Measurements from ENCODE around the gene GPR119. TPM values are rescaled to one million over a fixed set of nuclear protein-coding genes. Genes with fewer than 3 reads are reported as not detected.
"Not testable (repeated sequence)": the region's sequence is repeated elsewhere in the genome, so short reads cannot be mapped to it uniquely, and the experiment has no call there.

GPR119 gene
- total RNA-seq: not detected in 2 replicates
- long read RNA-seq: 0 reads

GRCh38 chrX:130385520-130385919 lies at the start of gene GPR119:
TSS of gene GPR119 (minus strand) at chrX:130385674. CDS start at chrX:130385447, 227 bp downstream.
- Mint-ChIP-seq H3K27ac (ENCODE audit: unreplicated experiment) (no peak within 1 kb of the TSS), H3K9me3 (ENCODE audit: unreplicated experiment) (no peaks in the 10 kb centered on the region), H3K4me1 (ENCODE audit: unreplicated experiment) (no peaks in the 10 kb centered on the region), H3K4me3 (ENCODE audit: unreplicated experiment) (no peak within 1 kb of the TSS), H3K27me3 (ENCODE audit: unreplicated experiment) (peaks cover 5% of the 10 kb centered on the region), H3K36me3 (ENCODE audit: unreplicated experiment) (no peaks in the 10 kb centered on the region)
- DNase-seq (ENCODE audit: extremely low spot score, unreplicated experiment): no peak
- TF ChIP-seq CTCF (IDR thresholded peaks at IDR 0.05): no peak

- not testable (repeated sequence) for DNase-seq (ENCODE audit: extremely low spot score, unreplicated experiment); H3K36me3 Mint-ChIP-seq (ENCODE audit: unreplicated experiment); H3K27me3 Mint-ChIP-seq (ENCODE audit: unreplicated experiment); H3K9me3 Mint-ChIP-seq (ENCODE audit: unreplicated experiment); H3K4me3 Mint-ChIP-seq (ENCODE audit: unreplicated experiment); H3K27ac Mint-ChIP-seq (ENCODE audit: unreplicated experiment); H3K4me1 Mint-ChIP-seq (ENCODE audit: unreplicated experiment)
Measured at GRCh38 chrX:130429236-130429635, 43.8 kb upstream of the GPR119 start.

GRCh38 chrX:130426531-130426930 lies 41.1 kb upstream of the GPR119 start:
- Mint-ChIP-seq H3K4me3 (ENCODE audit: unreplicated experiment) (no peak overlapping the region), H3K27me3 (ENCODE audit: unreplicated experiment) (peaks cover 8% of the 10 kb centered on the region), H3K9me3 (ENCODE audit: unreplicated experiment) (peaks cover 5% of the 10 kb centered on the region), H3K4me1 (ENCODE audit: unreplicated experiment) (no peaks in the 10 kb centered on the region), H3K36me3 (ENCODE audit: unreplicated experiment) (no peaks in the 10 kb centered on the region), H3K27ac (ENCODE audit: unreplicated experiment) (no peak overlapping the region)
- TF ChIP-seq CTCF (IDR thresholded peaks at IDR 0.05): no peak
- no peak for DNase-seq (ENCODE audit: extremely low spot score, unreplicated experiment)

- no peak for TF ChIP-seq CTCF (IDR thresholded peaks at IDR 0.05)
- Mint-ChIP-seq H3K27me3 (ENCODE audit: unreplicated experiment) (peaks cover 2% of the 10 kb centered on the region), H3K27ac (ENCODE audit: unreplicated experiment) (no peak overlapping the region), H3K4me3 (ENCODE audit: unreplicated experiment) (no peak overlapping the region), H3K36me3 (ENCODE audit: unreplicated experiment) (peaks cover 2% of the 10 kb centered on the region), H3K9me3 (ENCODE audit: unreplicated experiment) (no peaks in the 10 kb centered on the region), H3K4me1 (ENCODE audit: unreplicated experiment) (no peaks in the 10 kb centered on the region)
- no peak for DNase-seq (ENCODE audit: extremely low spot score, unreplicated experiment)
Measured at GRCh38 chrX:130419263-130419662, 33.8 kb upstream of the GPR119 start.

GRCh38 chrX:130418740-130419139 lies 33.3 kb upstream of the GPR119 start:
- no peak for TF ChIP-seq CTCF (IDR thresholded peaks at IDR 0.05)
- H3K4me1 Mint-ChIP-seq (ENCODE audit: unreplicated experiment): no peaks in the 10 kb centered on the region
- peaks cover 2% of the 10 kb centered on the region for H3K27me3 Mint-ChIP-seq (ENCODE audit: unreplicated experiment)
- H3K36me3 Mint-ChIP-seq (ENCODE audit: unreplicated experiment): peaks cover 7% of the 10 kb centered on the region
- H3K9me3 Mint-ChIP-seq (ENCODE audit: unreplicated experiment): no peaks in the 10 kb centered on the region
- no peak for DNase-seq (ENCODE audit: extremely low spot score, unreplicated experiment)
- no peak overlapping the region for H3K4me3 Mint-ChIP-seq (ENCODE audit: unreplicated experiment)
- no peak overlapping the region for H3K27ac Mint-ChIP-seq (ENCODE audit: unreplicated experiment)

GRCh38 chrX:130418066-130418465 lies 32.6 kb upstream of the GPR119 start:
- H3K27me3 Mint-ChIP-seq (ENCODE audit: unreplicated experiment): peaks cover 2% of the 10 kb centered on the region
- H3K36me3 Mint-ChIP-seq (ENCODE audit: unreplicated experiment): peaks cover 7% of the 10 kb centered on the region
- H3K4me3 Mint-ChIP-seq (ENCODE audit: unreplicated experiment): no peak overlapping the region
- no peaks in the 10 kb centered on the region for H3K9me3 Mint-ChIP-seq (ENCODE audit: unreplicated experiment)
- no peaks in the 10 kb centered on the region for H3K4me1 Mint-ChIP-seq (ENCODE audit: unreplicated experiment)
- TF ChIP-seq CTCF (IDR thresholded peaks at IDR 0.05): no peak
- DNase-seq (ENCODE audit: extremely low spot score, unreplicated experiment): no peak
- H3K27ac Mint-ChIP-seq (ENCODE audit: unreplicated experiment): no peak overlapping the region

Measured in osteocyte (in vitro differentiated cells).